Measurements from ENCODE around the gene PRDM2.

- TF ChIP-seq, protein P1, sequence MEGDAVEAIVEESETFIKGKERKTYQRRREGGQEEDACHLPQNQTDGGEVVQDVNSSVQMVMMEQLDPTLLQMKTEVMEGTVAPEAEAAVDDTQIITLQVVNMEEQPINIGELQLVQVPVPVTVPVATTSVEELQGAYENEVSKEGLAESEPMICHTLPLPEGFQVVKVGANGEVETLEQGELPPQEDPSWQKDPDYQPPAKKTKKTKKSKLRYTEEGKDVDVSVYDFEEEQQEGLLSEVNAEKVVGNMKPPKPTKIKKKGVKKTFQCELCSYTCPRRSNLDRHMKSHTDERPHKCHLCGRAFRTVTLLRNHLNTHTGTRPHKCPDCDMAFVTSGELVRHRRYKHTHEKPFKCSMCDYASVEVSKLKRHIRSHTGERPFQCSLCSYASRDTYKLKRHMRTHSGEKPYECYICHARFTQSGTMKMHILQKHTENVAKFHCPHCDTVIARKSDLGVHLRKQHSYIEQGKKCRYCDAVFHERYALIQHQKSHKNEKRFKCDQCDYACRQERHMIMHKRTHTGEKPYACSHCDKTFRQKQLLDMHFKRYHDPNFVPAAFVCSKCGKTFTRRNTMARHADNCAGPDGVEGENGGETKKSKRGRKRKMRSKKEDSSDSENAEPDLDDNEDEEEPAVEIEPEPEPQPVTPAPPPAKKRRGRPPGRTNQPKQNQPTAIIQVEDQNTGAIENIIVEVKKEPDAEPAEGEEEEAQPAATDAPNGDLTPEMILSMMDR (IDR thresholded peaks at IDR 0.05; ENCODE audit: low read length) = no peak
- TF ChIP-seq EZH2 (optimal IDR thresholded peaks at IDR 0.05; ENCODE audit: low read depth, low read length) = no peak
- TF ChIP-seq EZH2phosphoT487 (IDR thresholded peaks at IDR 0.05; ENCODE audit: low read length) = no peak
Observed at GRCh38 chr1:13864760-13865159, 164.8 kb downstream of the PRDM2 start.
